Right atrium auricular region (tissue), 2 donors: ENCODE measurements around the gene DACT2. TPM values are rescaled to one million over a fixed set of nuclear protein-coding genes. Genes with fewer than 3 reads are reported as not detected.

Experiments
- DNase-seq: peaks from one replicate; pipeline ENCODE4 v3.0.0-alpha.2; 2019; ENCODE audit warnings: low spot score
- H3K27ac ChIP-seq, 2 donors: fragments of 200-600 bp; sonication (generic); 1 replicate in 1 of 2; 2 replicates in 1 of 2; pipeline ENCODE4 v1.5.1; 2016 to 2019
- H3K27me3 ChIP-seq, 2 donors: fragments of 200-600 bp; sonication (generic); one replicate each; pipeline versions ENCODE4 v1.5.1 to v1.6.0; 2017 to 2019
- H3K36me3 ChIP-seq: fragments of 200-600 bp; sonication (generic); one replicate; pipeline ENCODE4 v1.5.1; 2016
- H3K4me1 ChIP-seq, 2 donors: fragments of 200-600 bp; sonication (generic); one replicate each; pipeline versions ENCODE4 v1.5.1 to v1.6.0; 2017 to 2019
- H3K4me3 ChIP-seq, 2 donors: fragments of 200-600 bp; sonication (generic); 1 replicate in 1 of 2; 2 replicates in 1 of 2; pipeline ENCODE4 v1.5.1; 2017 to 2019; ENCODE audit warnings: mild to moderate bottlenecking in 1 of 2, moderate library complexity in 1 of 2
- H3K9me3 ChIP-seq, 2 donors: fragments of 200-600 bp; sonication (generic); one replicate each; pipeline ENCODE4 v1.5.1; 2019
- total RNA-seq, 2 donors: library from RNA; depleted of rRNA; stranded (reverse); fragments of >200 nt; gene quantifications; one replicate each; pipeline ENCODE4 v1.1.0, GENCODE V29; 2016
- TF ChIP-seq, protein P1 (sequence below), 2 donors: fragments of 200-600 bp; sonication (generic); IDR thresholded peaks; one replicate each; pipeline ENCODE4 v1.5.1; 2019; ENCODE audit warnings: antibody characterized with exemption in 2 of 2

The DACT2 gene
- total RNA-seq, 2 donors from 2014 or later: 1.5 to 2.0 TPM

- no peaks in the 10 kb centered on the region for H3K4me1 ChIP-seq
- H3K27ac ChIP-seq: no peak overlapping the region
- no peaks in the 10 kb centered on the region for H3K9me3 ChIP-seq
- no peak overlapping the region for H3K4me3 ChIP-seq
- TF ChIP-seq, protein P1, sequence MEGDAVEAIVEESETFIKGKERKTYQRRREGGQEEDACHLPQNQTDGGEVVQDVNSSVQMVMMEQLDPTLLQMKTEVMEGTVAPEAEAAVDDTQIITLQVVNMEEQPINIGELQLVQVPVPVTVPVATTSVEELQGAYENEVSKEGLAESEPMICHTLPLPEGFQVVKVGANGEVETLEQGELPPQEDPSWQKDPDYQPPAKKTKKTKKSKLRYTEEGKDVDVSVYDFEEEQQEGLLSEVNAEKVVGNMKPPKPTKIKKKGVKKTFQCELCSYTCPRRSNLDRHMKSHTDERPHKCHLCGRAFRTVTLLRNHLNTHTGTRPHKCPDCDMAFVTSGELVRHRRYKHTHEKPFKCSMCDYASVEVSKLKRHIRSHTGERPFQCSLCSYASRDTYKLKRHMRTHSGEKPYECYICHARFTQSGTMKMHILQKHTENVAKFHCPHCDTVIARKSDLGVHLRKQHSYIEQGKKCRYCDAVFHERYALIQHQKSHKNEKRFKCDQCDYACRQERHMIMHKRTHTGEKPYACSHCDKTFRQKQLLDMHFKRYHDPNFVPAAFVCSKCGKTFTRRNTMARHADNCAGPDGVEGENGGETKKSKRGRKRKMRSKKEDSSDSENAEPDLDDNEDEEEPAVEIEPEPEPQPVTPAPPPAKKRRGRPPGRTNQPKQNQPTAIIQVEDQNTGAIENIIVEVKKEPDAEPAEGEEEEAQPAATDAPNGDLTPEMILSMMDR (IDR thresholded peaks at IDR 0.05): no peak
- no peak for DNase-seq
- H3K27me3 ChIP-seq: no peaks in the 10 kb centered on the region
- no peaks in the 10 kb centered on the region for H3K36me3 ChIP-seq
These were observed 54.8 kb downstream of the DACT2 start for GRCh38 chr6:168264593-168265335.

GRCh38 chr6:168263351-168263905 lies 56.1 kb downstream of the DACT2 start:
- TF ChIP-seq, protein P1 (IDR thresholded peaks at IDR 0.05): no peak
- Histone ChIP-seq H3K36me3 (no peaks in the 10 kb centered on the region), H3K27me3 (no peaks in the 10 kb centered on the region), H3K4me1 (no peaks in the 10 kb centered on the region), H3K4me3 (no peak overlapping the region), H3K9me3 (no peaks in the 10 kb centered on the region), H3K27ac (no peak overlapping the region)
- DNase-seq: no peak

GRCh38 chr6:168261234-168261633 lies 58.3 kb downstream of the DACT2 start:
- Histone ChIP-seq H3K4me3 (no peak overlapping the region), H3K9me3 (no peaks in the 10 kb centered on the region), H3K27ac (no peak overlapping the region), H3K4me1 (no peaks in the 10 kb centered on the region), H3K36me3 (no peaks in the 10 kb centered on the region), H3K27me3 (no peaks in the 10 kb centered on the region)
- TF ChIP-seq, protein P1 (IDR thresholded peaks at IDR 0.05): no peak
- DNase-seq: no peak

DNA sequence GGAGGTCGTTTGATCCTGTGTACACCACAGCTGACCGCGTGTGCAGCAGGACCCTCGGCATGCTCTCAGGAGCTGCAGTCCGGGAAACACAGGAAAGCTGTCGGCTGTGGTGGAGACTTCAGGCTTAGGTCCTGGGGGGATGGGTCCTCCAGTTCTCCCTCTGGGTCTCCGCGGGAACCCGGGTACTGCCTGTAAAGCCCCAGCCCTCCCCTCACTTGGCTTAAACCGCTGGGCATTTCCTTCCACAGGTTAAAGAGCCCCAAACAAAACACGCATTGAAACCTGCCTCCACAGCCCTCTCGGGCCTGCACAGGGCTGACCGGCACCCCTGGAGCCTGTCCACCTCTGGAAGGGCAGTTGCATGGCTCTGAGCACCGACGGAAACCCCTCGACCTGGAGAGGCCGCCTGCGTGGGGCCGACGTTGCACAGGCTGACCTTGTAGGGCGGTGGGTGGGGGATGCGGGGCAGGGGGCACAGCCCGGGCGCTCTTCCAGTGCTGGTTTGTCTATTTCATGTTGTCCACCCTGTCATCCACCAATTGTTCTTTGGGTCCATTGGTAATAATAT lies 59.1 kb downstream of the DACT2 start:
- TF ChIP-seq, protein P1 (IDR thresholded peaks at IDR 0.05): no peak
- no peak for DNase-seq
- H3K36me3 ChIP-seq: no peaks in the 10 kb centered on the region
- no peaks in the 10 kb centered on the region for H3K27me3 ChIP-seq
- no peak overlapping the region for H3K4me3 ChIP-seq
- H3K4me1 ChIP-seq: no peaks in the 10 kb centered on the region
- no peak overlapping the region for H3K27ac ChIP-seq
- H3K9me3 ChIP-seq: peaks cover 0 to 6% of the 10 kb centered on the region in 2 donors

- DNase-seq: no peak
- TF ChIP-seq, protein P1 (IDR thresholded peaks at IDR 0.05): no peak
- no peaks in the 10 kb centered on the region for H3K27me3 ChIP-seq
- H3K9me3 ChIP-seq: peaks cover 0 to 10% of the 10 kb centered on the region in 2 donors
- H3K4me3 ChIP-seq: no peak overlapping the region
- no peaks in the 10 kb centered on the region for H3K4me1 ChIP-seq
- no peak overlapping the region for H3K27ac ChIP-seq
- H3K36me3 ChIP-seq: no peaks in the 10 kb centered on the region
These were observed 60.8 kb downstream of the DACT2 start for GRCh38 chr6:168258795-168259194.
